ENCODE results near the gene LMNTD1.

Gene LMNTD1

GRCh38 chr12:25578411-25579143, 25.5 kb upstream of the LMNTD1 start:
- no peak overlapping the region for H3K4me2 ChIP-seq (ENCODE audit: low read length)
- no peaks in the 10 kb centered on the region for H3F3A ChIP-seq (ENCODE audit: insufficient read depth, low read length)
- H3K27me3 ChIP-seq (ENCODE audit: insufficient read depth, low read length) = no peaks in the 10 kb centered on the region
- H3K9ac ChIP-seq (ENCODE audit: low read length) = no peak overlapping the region
- no peak overlapping the region for H2AFZ ChIP-seq (ENCODE audit: low read length)
- H4K20me1 ChIP-seq (ENCODE audit: insufficient read depth, low read length) = no peaks in the 10 kb centered on the region
- no peaks in the 10 kb centered on the region for H3K4me1 ChIP-seq (ENCODE audit: insufficient read depth, low read length, severe bottlenecking)
- no peak overlapping the region for H3K27ac ChIP-seq (ENCODE audit: low read depth, low read length, poor library complexity, severe bottlenecking)
- H3K79me2 ChIP-seq (ENCODE audit: insufficient read depth, low read length) = no peaks in the 10 kb centered on the region
- H3K4me3 ChIP-seq (ENCODE audit: low read depth, low read length, poor library complexity, severe bottlenecking) = no peak overlapping the region
- TF ChIP-seq CTCF (IDR thresholded peaks at IDR 0.05; ENCODE audit: low read length) (no peak), EZH2 (IDR thresholded peaks at IDR 0.05; ENCODE audit: borderline replicate concordance, low read length) (no peak)
- no peaks in the 10 kb centered on the region for H3K9me2 ChIP-seq (ENCODE audit: low read depth, low read length)
- no peaks in the 10 kb centered on the region for H3K36me3 ChIP-seq (ENCODE audit: insufficient read depth, low read length)
- no peaks in the 10 kb centered on the region for H3K9me3 ChIP-seq (ENCODE audit: low read length)

- no peak overlapping the region for H2AFZ ChIP-seq (ENCODE audit: low read length)
- H3K4me1 ChIP-seq (ENCODE audit: insufficient read depth, low read length, severe bottlenecking) = no peaks in the 10 kb centered on the region
- H3K27me3 ChIP-seq (ENCODE audit: insufficient read depth, low read length) = no peaks in the 10 kb centered on the region
- H4K20me1 ChIP-seq (ENCODE audit: insufficient read depth, low read length) = no peaks in the 10 kb centered on the region
- no peak overlapping the region for H3K4me2 ChIP-seq (ENCODE audit: low read length)
- H3K9me2 ChIP-seq (ENCODE audit: low read depth, low read length) = no peaks in the 10 kb centered on the region
- no peak overlapping the region for H3K27ac ChIP-seq (ENCODE audit: low read depth, low read length, poor library complexity, severe bottlenecking)
- H3F3A ChIP-seq (ENCODE audit: insufficient read depth, low read length) = no peaks in the 10 kb centered on the region
- no peaks in the 10 kb centered on the region for H3K79me2 ChIP-seq (ENCODE audit: insufficient read depth, low read length)
- H3K36me3 ChIP-seq (ENCODE audit: insufficient read depth, low read length) = no peaks in the 10 kb centered on the region
- H3K9me3 ChIP-seq (ENCODE audit: low read length) = no peaks in the 10 kb centered on the region
- TF ChIP-seq CTCF (IDR thresholded peaks at IDR 0.05; ENCODE audit: low read length) = no peak
- TF ChIP-seq EZH2 (IDR thresholded peaks at IDR 0.05; ENCODE audit: borderline replicate concordance, low read length) = no peak
- no peak overlapping the region for H3K9ac ChIP-seq (ENCODE audit: low read length)
- no peak overlapping the region for H3K4me3 ChIP-seq (ENCODE audit: low read depth, low read length, poor library complexity, severe bottlenecking)
Measured at GRCh38 chr12:25574761-25575160, 21.7 kb upstream of the LMNTD1 start.

GRCh38 chr12:25573346-25573745, 20.3 kb upstream of the LMNTD1 start:
- TF ChIP-seq EZH2 (IDR thresholded peaks at IDR 0.05; ENCODE audit: borderline replicate concordance, low read length) (no peak), CTCF (IDR thresholded peaks at IDR 0.05; ENCODE audit: low read length) (no peak)
- Histone ChIP-seq H4K20me1 (ENCODE audit: insufficient read depth, low read length) (no peaks in the 10 kb centered on the region), H3K79me2 (ENCODE audit: insufficient read depth, low read length) (no peaks in the 10 kb centered on the region), H3K4me3 (ENCODE audit: low read depth, low read length, poor library complexity, severe bottlenecking) (no peak overlapping the region), H3K9ac (ENCODE audit: low read length) (no peak overlapping the region), H3K9me2 (ENCODE audit: low read depth, low read length) (no peaks in the 10 kb centered on the region), H3K9me3 (ENCODE audit: low read length) (no peaks in the 10 kb centered on the region), H3K4me2 (ENCODE audit: low read length) (no peak overlapping the region), H3K4me1 (ENCODE audit: insufficient read depth, low read length, severe bottlenecking) (no peaks in the 10 kb centered on the region), H3K27me3 (ENCODE audit: insufficient read depth, low read length) (no peaks in the 10 kb centered on the region), H3K27ac (ENCODE audit: low read depth, low read length, poor library complexity, severe bottlenecking) (no peak overlapping the region), H2AFZ (ENCODE audit: low read length) (no peak overlapping the region), H3K36me3 (ENCODE audit: insufficient read depth, low read length) (no peaks in the 10 kb centered on the region), H3F3A (ENCODE audit: insufficient read depth, low read length) (no peaks in the 10 kb centered on the region)

All from OCI-LY1 (cell line).